HTR-8/SVneo (cell line): ENCODE results near the gene TCF4.

Source experiments
- DNase-seq: peaks from one replicate; pipeline ENCODE4 v3.0.0; 2011; ENCODE audit warnings: low spot score, mixed read lengths; ENCODE audit not compliant: insufficient read length
- FAIRE-seq: peaks from 2 replicates; lab custom pipeline; 2011; peaks lifted over from hg19 to GRCh38; lab: Jason Lieb, UNC

TCF4 gene

DNA sequence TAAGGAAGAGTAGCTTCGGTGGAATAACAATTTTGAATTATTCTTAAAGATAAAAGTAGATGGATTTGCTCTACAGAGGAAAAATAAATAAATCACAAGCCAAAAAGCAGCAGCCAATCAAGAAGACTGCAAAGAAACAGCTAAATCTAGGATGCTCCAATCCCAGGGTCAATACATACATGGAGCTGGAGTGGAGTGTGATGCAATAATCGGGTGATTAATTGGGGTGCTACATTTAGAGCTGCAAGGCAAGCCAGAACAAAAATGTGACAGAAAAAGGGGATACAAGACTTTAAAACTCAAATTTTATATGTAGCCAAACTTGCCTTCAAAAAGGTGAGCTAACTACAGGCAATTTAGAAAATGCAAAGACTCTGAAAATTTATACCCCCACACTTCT, 215.8 kb downstream of the TCF4 start:
- DNase-seq (no peak), FAIRE-seq (no peak)

GRCh38 chr18:55370936-55371335, 217.1 kb downstream of the TCF4 start:
- FAIRE-seq (no peak), DNase-seq (no peak)

- no peak for FAIRE-seq
- DNase-seq = no peak
Measured at GRCh38 chr18:55369346-55369745, 218.6 kb downstream of the TCF4 start.

DNA sequence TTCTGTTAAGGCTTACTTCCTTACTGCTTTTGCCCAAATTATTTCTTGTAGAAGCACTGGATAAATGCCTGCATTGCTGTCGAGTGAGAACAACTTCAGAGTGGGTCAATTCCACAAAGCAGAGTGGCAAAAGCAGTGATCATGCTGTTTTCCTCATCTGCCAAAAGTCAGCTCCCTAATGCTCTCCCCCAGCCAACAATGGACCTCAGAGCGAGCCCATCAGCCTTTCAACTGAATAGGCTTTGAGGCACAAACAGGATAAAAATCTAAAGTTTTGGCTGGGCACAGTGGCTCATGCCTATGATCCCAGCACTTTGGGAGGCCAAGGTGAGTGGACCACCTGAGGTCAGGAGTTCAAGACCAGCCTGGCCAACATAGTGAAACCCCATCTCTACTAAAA, 222.7 kb downstream of the TCF4 start:
- FAIRE-seq = no peak
- DNase-seq = no peak

DNA sequence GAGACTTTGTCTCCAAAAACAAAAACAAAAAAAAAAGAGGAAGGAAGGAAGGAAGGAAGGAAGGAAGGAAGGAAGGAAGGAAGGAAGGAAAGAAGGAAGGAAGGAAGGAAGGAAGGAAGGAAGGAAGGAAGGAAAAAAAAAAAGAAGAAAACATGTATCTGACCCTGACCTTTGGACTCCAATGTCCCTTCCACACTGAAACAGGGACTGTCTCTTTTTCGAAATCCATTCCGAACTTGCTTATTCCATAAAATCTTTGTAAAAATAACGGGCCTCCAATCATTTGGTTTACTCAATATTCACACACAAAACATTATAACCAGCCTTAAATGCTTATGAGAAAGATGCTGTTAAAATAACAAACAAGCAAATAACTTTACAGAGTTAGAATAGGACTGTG, 225.7 kb downstream of the TCF4 start:
- FAIRE-seq (no peak), DNase-seq (no peak)

- FAIRE-seq (no peak), DNase-seq (no peak)
Measured at GRCh38 chr18:55361492-55362250, 226.3 kb downstream of the TCF4 start.

DNA sequence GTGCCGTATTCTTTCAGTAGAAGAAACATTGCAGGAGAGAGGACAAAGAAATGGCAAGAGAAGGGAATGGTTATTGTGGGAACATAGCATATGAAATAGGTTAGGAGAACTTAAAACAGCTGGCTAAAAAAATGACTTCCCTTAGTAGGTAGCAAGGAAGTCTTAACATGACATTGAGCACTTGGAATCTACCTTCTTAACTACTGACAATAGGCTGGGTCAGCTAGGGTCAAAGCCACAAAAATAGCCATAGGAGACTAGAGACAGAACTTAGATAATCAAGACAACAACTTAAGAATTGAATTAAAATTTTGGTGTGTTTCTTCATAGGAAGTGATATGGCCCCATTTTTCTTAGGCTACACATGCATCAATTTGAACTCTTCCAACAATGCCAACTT, 227.9 kb downstream of the TCF4 start:
- DNase-seq (no peak), FAIRE-seq (no peak)

DNA sequence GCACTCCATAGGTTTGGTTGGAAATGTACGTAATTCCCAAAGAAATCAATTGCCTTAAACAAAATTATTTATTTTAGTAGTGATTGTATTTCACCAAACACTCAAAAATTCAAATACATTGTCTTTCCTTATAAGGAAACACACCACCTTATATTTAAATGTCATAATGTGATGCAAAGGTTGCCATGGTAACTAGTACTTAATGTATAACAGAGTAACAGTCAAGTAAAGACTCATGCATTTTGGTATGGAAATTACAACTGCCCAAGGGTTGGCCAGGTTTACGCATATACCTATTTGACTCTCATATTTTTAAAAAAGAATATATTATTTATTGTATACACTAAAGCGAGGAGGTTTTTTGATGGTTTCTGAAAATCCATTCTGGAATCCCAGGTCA, 231.2 kb downstream of the TCF4 start:
- DNase-seq (no peak), FAIRE-seq (no peak)

DNA sequence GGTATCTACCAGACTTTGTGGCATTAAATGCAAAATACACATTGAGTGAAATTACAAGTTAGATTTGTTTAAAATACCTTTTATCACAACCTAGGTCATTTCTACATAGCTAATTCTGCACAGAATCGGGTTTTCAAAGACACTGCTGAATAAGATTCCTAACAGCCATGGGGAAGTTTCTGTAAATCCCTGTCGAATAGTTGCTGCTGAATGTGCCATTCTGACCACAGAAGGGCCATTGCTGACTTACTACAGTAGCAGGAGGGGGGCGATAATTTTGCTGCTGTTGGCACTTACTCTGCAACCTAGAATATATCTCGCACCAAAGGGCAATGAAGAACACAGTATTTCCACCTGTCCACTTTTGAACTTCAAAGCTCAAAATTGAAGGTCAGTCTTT, 232.8 kb downstream of the TCF4 start:
- no peak for DNase-seq
- FAIRE-seq = no peak

DNA sequence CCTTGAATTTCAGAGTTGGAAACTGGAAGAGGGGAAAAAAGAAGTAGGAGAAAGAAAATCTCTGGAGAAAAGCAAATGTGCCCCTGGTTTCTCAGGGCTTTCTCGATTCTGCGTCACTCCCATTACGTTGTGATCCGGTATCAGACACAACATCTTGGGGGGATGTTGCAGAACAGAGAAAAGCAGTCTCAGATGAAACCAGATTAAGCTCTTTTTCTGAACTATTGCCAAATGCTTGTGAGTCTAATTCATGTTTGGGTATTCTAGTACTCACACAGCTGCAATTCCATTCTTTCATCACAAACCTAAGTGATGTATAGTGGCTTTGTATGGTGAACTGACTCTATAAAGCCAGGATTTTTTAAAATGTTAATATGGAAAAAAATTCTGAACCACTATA, 233.2 kb downstream of the TCF4 start:
- no peak for DNase-seq
- FAIRE-seq = no peak

- DNase-seq (no peak), FAIRE-seq (no peak)
Measured at GRCh38 chr18:55353806-55354205, 234.2 kb downstream of the TCF4 start.

DNA sequence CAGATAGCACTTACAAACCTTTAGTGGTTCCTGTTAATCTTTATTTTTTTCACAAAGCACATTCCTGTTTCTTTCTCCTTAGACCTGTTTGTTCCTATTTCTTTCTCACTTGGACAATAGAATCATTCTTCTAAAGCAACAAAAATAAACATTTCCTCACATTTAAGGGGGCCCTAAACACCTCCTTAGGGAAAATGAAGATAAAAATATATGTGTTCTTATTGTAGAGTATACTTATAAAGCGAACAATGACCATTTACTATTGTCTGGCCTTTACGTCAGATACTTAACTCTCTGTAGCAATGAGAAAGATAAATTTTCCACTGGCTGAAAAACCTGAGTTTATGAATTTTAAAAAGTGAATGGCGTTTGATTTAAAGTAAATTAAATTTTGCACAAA, 234.6 kb downstream of the TCF4 start:
- FAIRE-seq (no peak), DNase-seq (no peak)

- FAIRE-seq (no peak), DNase-seq (no peak)
Measured at GRCh38 chr18:55351980-55352714, 235.8 kb downstream of the TCF4 start.

- no peak for FAIRE-seq
- no peak for DNase-seq
Measured at GRCh38 chr18:55351241-55351691, 236.7 kb downstream of the TCF4 start.

- DNase-seq (no peak), FAIRE-seq (no peak)
Measured at GRCh38 chr18:55349685-55350084, 238.3 kb downstream of the TCF4 start.

- FAIRE-seq = no peak
- DNase-seq = no peak
Measured at GRCh38 chr18:55346961-55347740, 240.8 kb downstream of the TCF4 start.

DNA sequence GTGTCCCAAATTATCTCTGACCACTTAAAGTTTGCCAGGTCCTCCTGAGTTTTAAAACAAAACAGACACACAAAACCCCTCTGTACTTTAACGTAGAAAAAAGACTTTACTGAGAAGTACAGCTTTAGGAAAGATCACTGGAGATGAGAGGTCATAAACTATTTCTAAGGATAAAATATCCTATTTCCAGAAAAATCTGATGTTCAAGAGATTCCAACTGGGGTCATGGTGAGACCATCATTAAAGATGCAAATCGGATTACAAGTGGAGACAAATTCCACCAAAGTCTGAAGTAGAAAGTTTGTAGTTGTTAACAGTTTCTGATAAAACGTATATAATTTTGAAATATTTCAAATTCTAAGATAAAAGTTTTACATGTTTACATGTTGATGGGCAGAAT, 241.6 kb downstream of the TCF4 start:
- no peak for DNase-seq
- no peak for FAIRE-seq

DNA sequence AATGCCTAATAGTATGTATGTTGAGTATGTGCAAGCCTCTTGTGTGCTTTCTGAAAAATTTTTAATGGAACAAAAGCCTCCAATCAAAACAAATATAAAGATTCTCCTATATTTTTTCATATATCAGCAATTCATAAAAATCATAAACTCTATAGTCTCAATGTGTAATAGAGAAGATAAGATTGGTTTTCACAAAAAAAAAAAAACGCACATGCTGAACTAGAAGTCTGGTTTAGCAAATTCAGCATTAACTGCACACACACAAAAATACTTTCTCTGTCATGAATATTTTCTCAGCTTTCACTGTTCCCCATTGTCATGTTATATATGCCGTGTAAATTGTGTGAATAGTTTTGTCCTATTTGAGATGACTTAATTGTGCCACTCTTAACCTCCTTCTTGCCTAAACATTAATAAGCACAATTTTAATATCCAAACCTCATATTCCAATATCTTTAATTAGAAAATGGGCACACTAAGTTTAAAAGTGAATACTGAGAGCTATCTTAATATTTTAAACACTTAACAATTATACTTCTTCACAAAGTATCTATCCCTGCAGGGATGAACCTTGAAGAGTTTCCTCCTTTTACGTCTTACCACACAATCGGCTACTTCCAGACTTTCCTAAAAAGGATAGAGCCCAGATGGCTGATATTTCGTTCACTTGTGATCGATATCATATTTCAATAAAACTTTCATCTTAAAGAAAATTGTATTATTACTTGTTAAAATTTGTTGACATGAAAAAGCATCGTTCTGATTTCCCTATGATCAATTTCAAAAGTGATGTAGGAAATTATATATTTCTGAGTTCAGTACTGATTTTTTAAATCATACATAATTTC, 242.7 kb downstream of the TCF4 start:
- FAIRE-seq (no peak), DNase-seq (no peak)

GRCh38 chr18:55343396-55344073, 244.5 kb downstream of the TCF4 start:
- FAIRE-seq (no peak), DNase-seq (no peak)

- no peak for FAIRE-seq
- DNase-seq = no peak
Measured at GRCh38 chr18:55340998-55341397, 247.0 kb downstream of the TCF4 start.
